Activated CD4-positive, alpha-beta memory T cell treated with anti-CD3 and anti-CD28 coated beads for 36 hours (primary cell): Measurements from ENCODE around the gene CLEC7A. TPM values are rescaled to one million over a fixed set of nuclear protein-coding genes. Genes with fewer than 3 reads are reported as not detected.

Source experiments
- CTCF ChIA-PET: fragments of 350-600 bp; sonication (Branson Sonifier 250); formaldehyde crosslinking; loops from one replicate; lab custom pipeline; 2021; ENCODE audit warnings: antibody characterized with exemption, inconsistent platforms; lab: Charles Lee
- POLR2A ChIA-PET: fragments of 350-600 bp; sonication (Branson Sonifier 250); formaldehyde crosslinking; loops from one replicate; lab custom pipeline; 2021; ENCODE audit warnings: antibody characterized with exemption; lab: Charles Lee
- DNase-seq: peaks from one replicate; pipeline ENCODE4 v3.0.0-alpha.2; 2020
- H3K27ac Mint-ChIP-seq: one replicate; pipeline ENCODE4 v1.8.0; 2021; ENCODE audit warnings: mixed read lengths
- H3K27me3 Mint-ChIP-seq: one replicate; pipeline ENCODE4 v1.8.0; 2021; ENCODE audit warnings: mixed read lengths
- H3K36me3 Mint-ChIP-seq: one replicate; pipeline ENCODE4 v1.8.0; 2021; ENCODE audit warnings: mixed read lengths
- H3K4me1 Mint-ChIP-seq: one replicate; pipeline ENCODE4 v1.8.0; 2021; ENCODE audit warnings: low read depth, mixed read lengths
- H3K4me3 Mint-ChIP-seq: one replicate; pipeline ENCODE4 v1.8.0; 2021; ENCODE audit warnings: mild to moderate bottlenecking, mixed read lengths
- H3K9me3 Mint-ChIP-seq: one replicate; pipeline ENCODE4 v1.8.0; 2021; ENCODE audit warnings: mixed read lengths
- intact Hi-C: fragments of 100-400 bp; cut with micrococcal nuclease; formaldehyde crosslinking; loops from one replicate; pipeline ENCODE4 v1.15.1; 2023
- total RNA-seq, 2 experiments: library from RNA; stranded (reverse); gene quantifications; one replicate each; pipeline ENCODE4 v1.2.3, GENCODE V29; 2021

Gene CLEC7A
- total RNA-seq, 2 experiments from 2014 or later: not detected

DNA sequence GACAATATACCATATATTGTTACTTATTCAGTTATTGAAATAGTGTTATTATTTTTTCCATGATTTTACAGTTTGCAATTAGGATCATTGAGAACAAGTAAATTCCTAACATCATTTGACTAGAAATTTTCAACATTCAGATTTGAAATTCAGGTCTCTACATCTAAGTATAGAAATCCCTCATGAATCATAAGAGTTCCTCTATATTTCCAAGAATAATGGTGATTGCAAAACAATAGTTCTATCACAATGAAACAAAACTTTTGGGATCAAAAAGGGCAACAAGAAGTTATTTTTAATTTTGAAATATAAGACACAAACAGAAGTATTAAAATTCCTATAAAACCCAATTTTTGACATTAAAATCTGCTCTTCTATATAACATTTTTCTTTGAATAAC is 42.0 kb downstream of the CLEC7A start:
- Mint-ChIP-seq H3K36me3 (peaks cover 4% of the 10 kb centered on the region), H3K4me3 (no peak overlapping the region), H3K4me1 (peaks cover 3% of the 10 kb centered on the region), H3K27me3 (peaks cover 12% of the 10 kb centered on the region), H3K27ac (no peak overlapping the region), H3K9me3 (peaks cover 10% of the 10 kb centered on the region)
- ChIA-PET POLR2A (no interaction called here), CTCF (no interaction called here)
- DNase-seq: no peak
- intact Hi-C loops: no loop called here

- intact Hi-C loops: no loop called here
- ChIA-PET CTCF (no interaction called here), POLR2A (no interaction called here)
- Mint-ChIP-seq H3K27ac (no peak overlapping the region), H3K9me3 (peaks cover 10% of the 10 kb centered on the region), H3K4me3 (no peak overlapping the region), H3K36me3 (peaks cover 4% of the 10 kb centered on the region), H3K27me3 (peaks cover 17% of the 10 kb centered on the region), H3K4me1 (peaks cover 3% of the 10 kb centered on the region)
- DNase-seq: no peak
These were observed 43.6 kb downstream of the CLEC7A start for GRCh38 chr12:10086387-10086786.

- Mint-ChIP-seq H3K27me3 (peaks cover 18% of the 10 kb centered on the region), H3K36me3 (peaks cover 4% of the 10 kb centered on the region), H3K9me3 (peaks cover 10% of the 10 kb centered on the region), H3K4me1 (no peaks in the 10 kb centered on the region), H3K4me3 (no peak overlapping the region), H3K27ac (no peak overlapping the region)
- ChIA-PET POLR2A (no interaction called here), CTCF (no interaction called here)
- no peak for DNase-seq
- intact Hi-C loops: no loop called here
These were observed 45.3 kb downstream of the CLEC7A start for GRCh38 chr12:10084733-10085132.

GRCh38 chr12:10082117-10082874 is 47.7 kb downstream of the CLEC7A start:
- Mint-ChIP-seq H3K4me3 (no peak overlapping the region), H3K27ac (no peak overlapping the region), H3K27me3 (peaks cover 25% of the 10 kb centered on the region), H3K9me3 (peaks cover 10% of the 10 kb centered on the region), H3K4me1 (no peaks in the 10 kb centered on the region), H3K36me3 (peaks cover 4% of the 10 kb centered on the region)
- DNase-seq: no peak
- intact Hi-C loops: no loop called here
- POLR2A ChIA-PET: no interaction called here
- CTCF ChIA-PET: interaction anchor here (1.6 kb wide), 1 partner anchor 57 kb away, joined by 5 read pairs; no protein-coding TSS in a partner anchor

DNA sequence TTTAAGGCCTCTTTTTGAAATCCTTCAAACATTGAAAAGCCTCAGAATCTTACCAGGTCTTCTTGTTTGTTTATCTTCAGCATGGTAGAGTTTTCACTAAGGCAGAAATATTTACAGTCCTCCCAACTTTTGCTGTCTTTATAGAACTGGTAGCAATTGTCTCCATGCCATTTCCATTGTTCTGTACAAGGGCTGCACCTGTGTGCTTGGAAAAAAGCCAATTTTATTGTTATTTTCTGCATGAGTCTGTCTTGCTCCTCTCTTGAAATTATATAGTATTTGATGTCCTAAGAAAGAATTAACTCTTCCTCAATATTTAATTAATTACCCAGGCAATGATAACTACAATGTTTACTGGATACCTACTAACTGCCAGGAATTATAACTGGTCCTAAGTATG is 54.5 kb downstream of the CLEC7A start:
- no peak for DNase-seq
- intact Hi-C loops: no loop called here
- ChIA-PET CTCF (no interaction called here), POLR2A (no interaction called here)
- Mint-ChIP-seq H3K27me3 (peaks cover 19% of the 10 kb centered on the region), H3K36me3 (no peaks in the 10 kb centered on the region), H3K27ac (no peak overlapping the region), H3K9me3 (no peaks in the 10 kb centered on the region), H3K4me1 (no peaks in the 10 kb centered on the region), H3K4me3 (no peak overlapping the region)

DNA sequence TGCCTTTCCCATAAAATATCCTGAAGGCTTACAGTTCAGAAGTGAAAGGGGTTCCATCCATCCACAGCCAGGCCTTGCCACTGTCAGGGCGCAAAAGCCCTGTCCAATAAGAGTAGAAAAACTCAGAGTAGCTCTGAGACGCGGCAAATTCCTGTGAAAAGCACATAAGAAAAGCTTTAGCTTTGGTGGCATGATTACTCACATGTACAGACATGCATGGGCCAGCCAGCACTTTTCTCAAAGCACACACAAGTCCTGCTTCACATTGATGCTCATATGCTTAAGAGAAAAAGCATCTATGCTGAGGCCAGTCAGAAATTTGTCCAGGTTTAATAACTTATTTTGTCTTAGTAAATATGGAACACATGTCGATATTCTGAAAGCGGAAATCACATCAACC is 56.7 kb downstream of the CLEC7A start:
- DNase-seq: no peak
- H3K4me1 Mint-ChIP-seq: no peaks in the 10 kb centered on the region
- H3K9me3 Mint-ChIP-seq: no peaks in the 10 kb centered on the region
- POLR2A ChIA-PET: no interaction called here
- peaks cover 11% of the 10 kb centered on the region for H3K27me3 Mint-ChIP-seq
- H3K27ac Mint-ChIP-seq: no peak overlapping the region
- CTCF ChIA-PET: no interaction called here
- intact Hi-C loops: no loop called here
- H3K36me3 Mint-ChIP-seq: no peaks in the 10 kb centered on the region
- no peak overlapping the region for H3K4me3 Mint-ChIP-seq

GRCh38 chr12:10072131-10072530 is 57.9 kb downstream of the CLEC7A start:
- CTCF ChIA-PET: no interaction called here
- H3K27me3 Mint-ChIP-seq: peaks cover 11% of the 10 kb centered on the region
- intact Hi-C loops: no loop called here
- no peaks in the 10 kb centered on the region for H3K36me3 Mint-ChIP-seq
- POLR2A ChIA-PET: no interaction called here
- H3K27ac Mint-ChIP-seq: no peak overlapping the region
- DNase-seq: no peak
- no peak overlapping the region for H3K4me3 Mint-ChIP-seq
- no peaks in the 10 kb centered on the region for H3K9me3 Mint-ChIP-seq
- no peaks in the 10 kb centered on the region for H3K4me1 Mint-ChIP-seq

- Mint-ChIP-seq H3K4me3 (no peak overlapping the region), H3K27ac (no peak overlapping the region), H3K4me1 (no peaks in the 10 kb centered on the region), H3K9me3 (no peaks in the 10 kb centered on the region), H3K36me3 (no peaks in the 10 kb centered on the region), H3K27me3 (peaks cover 11% of the 10 kb centered on the region)
- DNase-seq: no peak
- POLR2A ChIA-PET: no interaction called here
- CTCF ChIA-PET: no interaction called here
- intact Hi-C loops: no loop called here
These were observed 59.6 kb downstream of the CLEC7A start for GRCh38 chr12:10070380-10070779.

- DNase-seq: no peak
- no peaks in the 10 kb centered on the region for H3K36me3 Mint-ChIP-seq
- POLR2A ChIA-PET: no interaction called here
- no peaks in the 10 kb centered on the region for H3K4me1 Mint-ChIP-seq
- CTCF ChIA-PET: no interaction called here
- no peak overlapping the region for H3K27ac Mint-ChIP-seq
- peaks cover 11% of the 10 kb centered on the region for H3K27me3 Mint-ChIP-seq
- no peaks in the 10 kb centered on the region for H3K9me3 Mint-ChIP-seq
- intact Hi-C loops: loop anchor here (2.0 kb wide), 1 partner anchor 25 kb away; no protein-coding TSS in a partner anchor
- H3K4me3 Mint-ChIP-seq: no peak overlapping the region
These were observed 60.0 kb downstream of the CLEC7A start for GRCh38 chr12:10069976-10070375.

GRCh38 chr12:10069099-10069498 is 60.9 kb downstream of the CLEC7A start:
- H3K27ac Mint-ChIP-seq: no peak overlapping the region
- intact Hi-C loops: loop anchor here (2.0 kb wide), 1 partner anchor 26 kb away; no protein-coding TSS in a partner anchor
- POLR2A ChIA-PET: no interaction called here
- H3K9me3 Mint-ChIP-seq: no peaks in the 10 kb centered on the region
- H3K27me3 Mint-ChIP-seq: peaks cover 11% of the 10 kb centered on the region
- CTCF ChIA-PET: interaction anchor here (1.8 kb wide), 1 partner anchor 11 kb away, joined by 4 read pairs; no protein-coding TSS in a partner anchor
- no peaks in the 10 kb centered on the region for H3K36me3 Mint-ChIP-seq
- no peak overlapping the region for H3K4me3 Mint-ChIP-seq
- DNase-seq: no peak
- H3K4me1 Mint-ChIP-seq: no peaks in the 10 kb centered on the region

DNA sequence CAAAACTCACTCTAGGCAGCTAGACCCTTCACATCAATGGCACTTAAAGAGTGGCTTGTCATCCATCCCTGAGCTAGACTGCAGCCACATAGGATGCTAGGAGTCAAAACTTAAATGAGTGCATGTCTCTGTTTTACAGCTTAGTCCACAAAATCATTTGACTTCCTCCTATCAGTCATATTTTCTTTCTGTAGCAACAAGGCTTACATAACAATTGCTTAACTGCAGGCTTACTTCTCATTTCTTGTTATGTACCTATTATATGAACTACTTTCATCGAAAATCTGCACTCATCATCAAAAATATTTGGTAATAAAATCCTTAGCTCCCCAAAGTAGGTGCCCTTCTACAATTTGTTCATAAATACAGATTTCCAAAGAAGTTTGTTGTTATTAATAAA is 61.4 kb downstream of the CLEC7A start:
- no peak for DNase-seq
- ChIA-PET CTCF (interaction anchor here (1.8 kb wide), 1 partner anchor 11 kb away, joined by 4 read pairs; no protein-coding TSS in a partner anchor), POLR2A (no interaction called here)
- intact Hi-C loops: loop anchor here (2.0 kb wide), 1 partner anchor 26 kb away; no protein-coding TSS in a partner anchor
- Mint-ChIP-seq H3K27me3 (peaks cover 11% of the 10 kb centered on the region), H3K36me3 (no peaks in the 10 kb centered on the region), H3K4me3 (no peak overlapping the region), H3K4me1 (no peaks in the 10 kb centered on the region), H3K27ac (no peak overlapping the region), H3K9me3 (no peaks in the 10 kb centered on the region)

GRCh38 chr12:10067942-10068341 is 62.1 kb downstream of the CLEC7A start:
- no peaks in the 10 kb centered on the region for H3K9me3 Mint-ChIP-seq
- DNase-seq: no peak
- no peak overlapping the region for H3K27ac Mint-ChIP-seq
- ChIA-PET CTCF (interaction anchor here (1.8 kb wide), 1 partner anchor 10 kb away, joined by 4 read pairs; no protein-coding TSS in a partner anchor), POLR2A (no interaction called here)
- peaks cover 9% of the 10 kb centered on the region for H3K27me3 Mint-ChIP-seq
- H3K4me1 Mint-ChIP-seq: no peaks in the 10 kb centered on the region
- H3K36me3 Mint-ChIP-seq: no peaks in the 10 kb centered on the region
- no peak overlapping the region for H3K4me3 Mint-ChIP-seq
- intact Hi-C loops: loop anchor here (2.0 kb wide), 1 partner anchor 27 kb away; no protein-coding TSS in a partner anchor

- H3K9me3 Mint-ChIP-seq: no peaks in the 10 kb centered on the region
- ChIA-PET CTCF (interaction anchor here (1.8 kb wide), 1 partner anchor 9 kb away, joined by 4 read pairs; no protein-coding TSS in a partner anchor), POLR2A (no interaction called here)
- no peak for DNase-seq
- no peaks in the 10 kb centered on the region for H3K36me3 Mint-ChIP-seq
- no peaks in the 10 kb centered on the region for H3K4me1 Mint-ChIP-seq
- H3K27ac Mint-ChIP-seq: no peak overlapping the region
- peaks cover 9% of the 10 kb centered on the region for H3K27me3 Mint-ChIP-seq
- no peak overlapping the region for H3K4me3 Mint-ChIP-seq
- intact Hi-C loops: no loop called here
These were observed 62.7 kb downstream of the CLEC7A start for GRCh38 chr12:10067264-10067663.
